HG03432 (cell line): Measurements from ENCODE around the gene TNP1.

Source experiments
- ATAC-seq: cut with Tn5 transposase; IDR thresholded peaks from one replicate; pipeline ENCODE4 v1.9.1; 2021; ENCODE audit warnings: mild to moderate bottlenecking, moderate library complexity; ENCODE audit not compliant: unreplicated experiment

TNP1 gene

GRCh38 chr2:216875862-216876261 lies 16.0 kb upstream of the TNP1 start:
- ATAC-seq = no peak

GRCh38 chr2:216873573-216873972 lies 13.7 kb upstream of the TNP1 start:
- ATAC-seq = no peak

GRCh38 chr2:216872624-216873023 lies 12.8 kb upstream of the TNP1 start:
- no peak for ATAC-seq

GRCh38 chr2:216872040-216872439 lies 12.2 kb upstream of the TNP1 start:
- no peak for ATAC-seq

- no peak for ATAC-seq
Measured at GRCh38 chr2:216871333-216871934, 11.6 kb upstream of the TNP1 start.

- no peak for ATAC-seq
Measured at GRCh38 chr2:216870508-216871332, 10.9 kb upstream of the TNP1 start.

- no peak for ATAC-seq
Measured at GRCh38 chr2:216866515-216867095, 6.7 kb upstream of the TNP1 start.

GRCh38 chr2:216865658-216866057 lies 5.8 kb upstream of the TNP1 start:
- no peak for ATAC-seq

- no peak for ATAC-seq
Measured at GRCh38 chr2:216863946-216864345, 4.1 kb upstream of the TNP1 start.

- no peak for ATAC-seq
Measured at GRCh38 chr2:216862628-216863398, 2.9 kb upstream of the TNP1 start.

- ATAC-seq = no peak
Measured at GRCh38 chr2:216860426-216861137, 718 bp upstream of the TNP1 start.

GRCh38 chr2:216858312-216858711 lies 1.6 kb downstream of the TNP1 start:
- ATAC-seq = no peak

GRCh38 chr2:216857131-216857550 lies 2.7 kb downstream of the TNP1 start:
- no peak for ATAC-seq

GRCh38 chr2:216856406-216857065 lies 3.3 kb downstream of the TNP1 start:
- ATAC-seq = no peak

GRCh38 chr2:216855605-216856004 lies 4.3 kb downstream of the TNP1 start:
- ATAC-seq = no peak

- ATAC-seq = no peak
Measured at GRCh38 chr2:216855079-216855478, 4.8 kb downstream of the TNP1 start.

- no peak for ATAC-seq
Measured at GRCh38 chr2:216851486-216852090, 8.3 kb downstream of the TNP1 start.

- ATAC-seq = no peak
Measured at GRCh38 chr2:216850665-216851322, 9.1 kb downstream of the TNP1 start.

- ATAC-seq = no peak
Measured at GRCh38 chr2:216849987-216850386, 9.9 kb downstream of the TNP1 start.
